ENCODE results near the gene KLF5. TPM values are rescaled to one million over a fixed set of nuclear protein-coding genes. Genes with fewer than 3 reads are reported as not detected.
A peak's percentile ranks its signal among the peaks of the same experiment; 100 is the strongest.

KLF5 gene
- 1.3 TPM for total RNA-seq

- intact Hi-C loops (cut with DNase I), result loop anchor here (1.0 to 10.0 kb wide), 4 partner anchors 158 to 332 kb away; partner anchors contain the start of genes BORA, MZT1 and PIBF1
- Histone ChIP-seq H3K27ac (peak within 1 kb of the TSS; percentile 68 to 72), H3K4me3 (peak within 1 kb of the TSS; percentile 87 to 96), H3K27me3 (no peaks in the 10 kb centered on the region), H3K36me3 (no peaks in the 10 kb centered on the region), H3K9me3 (no peaks in the 10 kb centered on the region), H3K4me1 (no peaks in the 10 kb centered on the region)
- TF ChIP-seq CTCF (IDR thresholded peaks at IDR 0.05), result no peak
- peak; percentile 93 to 99 for DNase-seq (ENCODE audit: low spot score in 2 of 2)
Observed at GRCh38 chr13:73058736-73059459, at the start of gene KLF5. KLF5 (plus strand) TSS chr13:73059005; CDS start chr13:73059328, 323 bp downstream.

- intact Hi-C loops (cut with DNase I), result no loop called here
- no peak for DNase-seq (ENCODE audit: low spot score in 2 of 2)
- TF ChIP-seq CTCF (IDR thresholded peaks at IDR 0.05), result no peak
- no peak overlapping the region for H3K4me3 ChIP-seq
- no peaks in the 10 kb centered on the region for H3K9me3 ChIP-seq
- H3K4me1 ChIP-seq, result no peaks in the 10 kb centered on the region
- H3K27me3 ChIP-seq, result no peaks in the 10 kb centered on the region
- no peak overlapping the region for H3K27ac ChIP-seq
- H3K36me3 ChIP-seq, result peaks cover 0 to 10% of the 10 kb centered on the region in 2 donors
Observed at GRCh38 chr13:73011751-73012150, 47.1 kb upstream of the KLF5 start.

- intact Hi-C loops (cut with DNase I), result no loop called here
- Histone ChIP-seq H3K27ac (no peak overlapping the region), H3K27me3 (no peaks in the 10 kb centered on the region), H3K4me1 (no peaks in the 10 kb centered on the region), H3K36me3 (peaks cover 3 to 7% of the 10 kb centered on the region in 2 donors), H3K4me3 (no peak overlapping the region), H3K9me3 (no peaks in the 10 kb centered on the region)
- no peak for TF ChIP-seq CTCF (IDR thresholded peaks at IDR 0.05)
- DNase-seq (ENCODE audit: low spot score in 2 of 2), result no peak
Observed at GRCh38 chr13:73015805-73016204, 43.0 kb upstream of the KLF5 start.

GRCh38 chr13:73018336-73018735 is 40.5 kb upstream of the KLF5 start:
- H3K4me3 ChIP-seq, result no peak overlapping the region
- H3K27me3 ChIP-seq, result no peaks in the 10 kb centered on the region
- no peak overlapping the region for H3K27ac ChIP-seq
- no peaks in the 10 kb centered on the region for H3K4me1 ChIP-seq
- DNase-seq (ENCODE audit: low spot score in 2 of 2), result no peak
- H3K36me3 ChIP-seq, result peaks cover 3 to 7% of the 10 kb centered on the region in 2 donors
- H3K9me3 ChIP-seq, result no peaks in the 10 kb centered on the region
- TF ChIP-seq CTCF (IDR thresholded peaks at IDR 0.05), result no peak
- intact Hi-C loops (cut with DNase I), result no loop called here

GRCh38 chr13:73025217-73026012 is 33.4 kb upstream of the KLF5 start:
- no peaks in the 10 kb centered on the region for H3K4me1 ChIP-seq
- H3K36me3 ChIP-seq, result no peaks in the 10 kb centered on the region
- intact Hi-C loops (cut with DNase I), result no loop called here
- no peaks in the 10 kb centered on the region for H3K27me3 ChIP-seq
- H3K4me3 ChIP-seq, result no peak overlapping the region
- no peak for DNase-seq (ENCODE audit: low spot score in 2 of 2)
- no peak overlapping the region for H3K27ac ChIP-seq
- H3K9me3 ChIP-seq, result no peaks in the 10 kb centered on the region
- TF ChIP-seq CTCF (IDR thresholded peaks at IDR 0.05), result no peak

All from ascending aorta (tissue), 2 donors.